Peyer's patch (tissue), 4 donors: ENCODE data around the gene FBXW5.

ENCODE experiments used
- CTCF ChIP-seq, 6 experiments: fragments of 450-650 bp in 4 of 6; fragments of 200-600 bp in 2 of 6; sonication (generic) in 1 of 6; IDR thresholded peaks; one replicate each; pipeline ENCODE4 v1.5.1; 2017 to 2019; ENCODE audit warnings: antibody characterized with exemption in 6 of 6, mild to moderate bottlenecking in 3 of 6, moderate library complexity in 1 of 6
- POLR2A ChIP-seq, 2 donors: fragments of 450-650 bp; IDR thresholded peaks; one replicate each; pipeline ENCODE4 v1.5.1; 2017; ENCODE audit warnings: antibody characterized with exemption in 2 of 2, mild to moderate bottlenecking in 2 of 2, moderate library complexity in 2 of 2

GRCh38 chr9:136985027-136985602 is 40.6 kb upstream of the FBXW5 start:
- TF ChIP-seq CTCF (IDR thresholded peaks at IDR 0.05) = no peak
- TF ChIP-seq POLR2A (IDR thresholded peaks at IDR 0.05) = no peak
